Fibroblast of peridontal ligament (primary cell): ENCODE results near the gene RPS6KA5.
A peak's percentile ranks its signal among the peaks of the same experiment; 100 is the strongest.
"Not testable (repeated sequence)": the region's sequence is repeated elsewhere in the genome, so short reads cannot be mapped to it uniquely, and the experiment has no call there.

Experiments used
- DNase-seq: peaks from one replicate; pipeline ENCODE4 v3.0.0-alpha.2; 2010; ENCODE audit errors: extremely low read depth

RPS6KA5 gene

GRCh38 chr14:90836692-90837063, 223.8 kb downstream of the RPS6KA5 start:
- no peak for DNase-seq

GRCh38 chr14:90831821-90832220, 228.6 kb downstream of the RPS6KA5 start:
- DNase-seq, result no peak

GRCh38 chr14:90830931-90831701, 229.3 kb downstream of the RPS6KA5 start:
- no peak for DNase-seq

- no peak for DNase-seq
Measured at GRCh38 chr14:90829677-90830076, 230.8 kb downstream of the RPS6KA5 start.

- peak; percentile 35 for DNase-seq
Measured at GRCh38 chr14:90828642-90829487, 231.6 kb downstream of the RPS6KA5 start.

GRCh38 chr14:90827919-90828610, 232.4 kb downstream of the RPS6KA5 start:
- peak; percentile 76 for DNase-seq

GRCh38 chr14:90823542-90823941, 236.9 kb downstream of the RPS6KA5 start:
- DNase-seq, result not testable (repeated sequence)

GRCh38 chr14:90820958-90821357, 239.5 kb downstream of the RPS6KA5 start:
- DNase-seq, result no peak

GRCh38 chr14:90819734-90820393, 240.6 kb downstream of the RPS6KA5 start:
- DNase-seq, result no peak

- DNase-seq, result no peak
Measured at GRCh38 chr14:90818715-90819114, 241.7 kb downstream of the RPS6KA5 start.

GRCh38 chr14:90816681-90817436, 243.6 kb downstream of the RPS6KA5 start:
- no peak for DNase-seq

- no peak for DNase-seq
Measured at GRCh38 chr14:90815822-90816662, 244.4 kb downstream of the RPS6KA5 start, which contains the start of gene TTC7B. TTC7B (minus strand) TSS chr14:90816430; CDS start chr14:90816295, 135 bp downstream.

- DNase-seq, result no peak
Measured at GRCh38 chr14:90815572-90815821, 244.9 kb downstream of the RPS6KA5 start.

- DNase-seq, result no peak
Measured at GRCh38 chr14:90814806-90815571, 245.5 kb downstream of the RPS6KA5 start.

GRCh38 chr14:90813442-90813841, 247.0 kb downstream of the RPS6KA5 start:
- no peak for DNase-seq

GRCh38 chr14:90812109-90812508, 248.3 kb downstream of the RPS6KA5 start:
- no peak for DNase-seq

GRCh38 chr14:90811641-90812040, 248.8 kb downstream of the RPS6KA5 start:
- no peak for DNase-seq

GRCh38 chr14:90810806-90811205, 249.6 kb downstream of the RPS6KA5 start:
- no peak for DNase-seq

GRCh38 chr14:90809530-90810312, 250.7 kb downstream of the RPS6KA5 start:
- DNase-seq, result no peak
